HCT116 (cell line): Measurements from ENCODE around the gene C11orf54. TPM values are rescaled to one million over a fixed set of nuclear protein-coding genes. Genes with fewer than 3 reads are reported as not detected.

ENCODE experiments used
- ATAC-seq: fragments of 200-7000 bp; cut with Tn5 transposase; 2 replicates; pipeline ENCODE4 v1.9.1; 2020; ENCODE audit warnings: mild to moderate bottlenecking, moderate library complexity
- BruUV-seq: library from RNA; stranded (reverse); fragments of 400-500 nt; replicated peaks from 2 replicates; lab custom pipeline; 2021; lab: Mats Ljungman, UMichigan
- CTCF ChIA-PET: fragments of 300-600 bp; sonication (Branson Sonifier 250); formaldehyde crosslinking; loops from one replicate; lab custom pipeline; 2021; ENCODE audit warnings: antibody characterized with exemption; lab: Charles Lee
- POLR2A ChIA-PET: fragments of 300-600, 350-600 bp; sonication (Branson Sonifier 250); formaldehyde crosslinking; loops from one replicate; lab custom pipeline; 2021; ENCODE audit warnings: antibody characterized with exemption; lab: Charles Lee
- RAD21 ChIA-PET, 2 experiments: fragments of 300-600 bp; sonication (Branson Sonifier 250); formaldehyde crosslinking; loops; one replicate each; lab custom pipeline; 2023; ENCODE audit warnings: low total read pairs in 2 of 2; ENCODE audit not compliant: uncharacterized antibody in 2 of 2, unreplicated experiment in 2 of 2, low non-redundant PET in 1 of 2; lab: Charles Lee
- DNase-seq: peaks from one replicate; pipeline ENCODE4 v3.0.0-alpha.2; 2010; ENCODE audit warnings: low read depth, low spot score
- H2AFZ ChIP-seq: fragments of 200-600 bp; shearing (Covaris generic), sonication (generic); 2 replicates; pipeline ENCODE4 v1.6.1; 2017; ENCODE audit warnings: low read depth, mixed run types, mixed read lengths, antibody characterized with exemption, low read length; ENCODE audit not compliant: poor library complexity, severe bottlenecking
- H3K27ac ChIP-seq: 2 replicates; pipeline ENCODE4 v1.5.1; 2012; ENCODE audit warnings: low read depth, low read length
- H3K27me3 ChIP-seq: fragments of 200-600 bp; sonication (generic); 2 replicates; pipeline ENCODE4 v1.6.1; 2016; ENCODE audit warnings: mixed run types, low read length, mixed read lengths; ENCODE audit not compliant: insufficient read depth
- H3K36me3 ChIP-seq, 2 experiments: fragments of 200-500 bp in 1 of 2; fragments of 200-600 bp in 1 of 2; sonication (Bioruptor generic) in 1 of 2; sonication (generic) in 1 of 2; 2 replicates each; pipeline versions ENCODE4 v1.5.1 to v1.6.1; 2014 to 2016; ENCODE audit warnings: low read length in 2 of 2, inconsistent platforms in 1 of 2, mixed read lengths in 1 of 2, mixed run types in 1 of 2; ENCODE audit not compliant: insufficient read depth in 2 of 2, control insufficient read depth in 1 of 2
- H3K4me1 ChIP-seq, 2 experiments: fragments of 200-600 bp in 1 of 2; sonication (generic) in 1 of 2; 2 replicates each; pipeline versions ENCODE4 v1.5.1 to v1.6.1; 2012 to 2017; ENCODE audit warnings: low read length in 2 of 2, inconsistent platforms in 1 of 2, mild to moderate bottlenecking in 1 of 2, mixed read lengths in 1 of 2, mixed run types in 1 of 2, moderate library complexity in 1 of 2; ENCODE audit not compliant: insufficient read depth in 2 of 2, control insufficient read depth in 1 of 2
- H3K4me2 ChIP-seq: fragments of 200-600 bp; sonication (generic); 2 replicates; pipeline ENCODE4 v1.6.1; 2017; ENCODE audit warnings: mixed run types, low read length, mixed read lengths
- H3K4me3 ChIP-seq, 2 experiments: fragments of 200-600 bp in 1 of 2; sonication (generic) in 1 of 2; replicated peaks in 1 of 2; 2 replicates each; pipeline ENCODE4 v1.5.1; 2011 to 2016; ENCODE audit warnings: low read length in 2 of 2, control low read depth in 1 of 2, low read depth in 1 of 2, mild to moderate bottlenecking in 1 of 2, mixed read lengths in 1 of 2, mixed run types in 1 of 2
- H3K79me2 ChIP-seq: fragments of 200-600 bp; sonication (generic); 2 replicates; pipeline ENCODE4 v1.6.1; 2017; ENCODE audit warnings: mild to moderate bottlenecking, mixed run types, low read length, moderate library complexity, mixed read lengths; ENCODE audit not compliant: insufficient read depth
- H3K9ac ChIP-seq: fragments of 200-600 bp; sonication (generic); 2 replicates; pipeline ENCODE4 v1.6.1; 2016; ENCODE audit warnings: low read length, mixed read lengths
- H3K9me2 ChIP-seq: fragments of 200-600 bp; sonication (generic), shearing (Covaris generic); 2 replicates; pipeline ENCODE4 v1.6.1; 2017; ENCODE audit warnings: mixed run types, mild to moderate bottlenecking, moderate library complexity; ENCODE audit not compliant: insufficient read depth
- H3K9me3 ChIP-seq, 2 experiments: fragments of 200-500 bp in 1 of 2; fragments of 200-600 bp in 1 of 2; sonication (Bioruptor generic) in 1 of 2; sonication (generic) in 1 of 2; 2 replicates each; pipeline ENCODE4 v1.6.1; 2014 to 2017; ENCODE audit warnings: low read length in 2 of 2, mixed read lengths in 2 of 2, inconsistent platforms in 1 of 2, low read depth in 1 of 2, mild to moderate bottlenecking in 1 of 2, mixed run types in 1 of 2, moderate library complexity in 1 of 2; ENCODE audit not compliant: control insufficient read depth in 1 of 2, insufficient read depth in 1 of 2
- H4K20me1 ChIP-seq: fragments of 200-600 bp; sonication (generic), shearing (Covaris generic); 2 replicates; pipeline ENCODE4 v1.6.1; 2017; ENCODE audit warnings: mixed run types, mild to moderate bottlenecking, moderate library complexity; ENCODE audit not compliant: insufficient read depth
- CTCF ChIP-seq, 3 experiments: fragments of 200-600 bp in 1 of 3; sonication (generic) in 1 of 3; IDR thresholded peaks in 2 of 3; conservative IDR thresholded peaks in 1 of 3; 2 replicates each; pipeline ENCODE4 v1.5.1; 2012 to 2017; ENCODE audit warnings: low read depth in 2 of 3, low read length in 2 of 3, antibody characterized with exemption in 1 of 3, borderline replicate concordance in 1 of 3, control low read depth in 1 of 3, mild to moderate bottlenecking in 1 of 3, mixed read lengths in 1 of 3, mixed run types in 1 of 3, moderate library complexity in 1 of 3; ENCODE audit not compliant: insufficient read depth in 1 of 3
- EZH2 ChIP-seq: fragments of 200-600 bp; sonication (generic); IDR thresholded peaks from 2 replicates; pipeline ENCODE4 v1.6.1; 2017; ENCODE audit warnings: antibody characterized with exemption, mixed run types
- EZH2phosphoT487 ChIP-seq: fragments of 200-600 bp; IDR thresholded peaks from 2 replicates; pipeline ENCODE4 v1.6.1; 2018; ENCODE audit warnings: antibody characterized with exemption, borderline replicate concordance
- FOSL1 ChIP-seq: IDR thresholded peaks from 2 replicates; pipeline ENCODE4 v1.6.1; 2012; ENCODE audit warnings: low read depth
- MAX ChIP-seq: IDR thresholded peaks from 2 replicates; pipeline ENCODE4 v1.6.1; 2012
- POLR2AphosphoS5 ChIP-seq: IDR thresholded peaks from 2 replicates; pipeline ENCODE4 v1.6.1; 2011; ENCODE audit warnings: mild to moderate bottlenecking, low read depth, low read length, moderate library complexity
- SIN3A ChIP-seq: IDR thresholded peaks from 2 replicates; pipeline ENCODE4 v1.6.1; 2012; ENCODE audit warnings: low read depth
- SP1 ChIP-seq: IDR thresholded peaks from 2 replicates; pipeline ENCODE4 v1.6.1; 2012; ENCODE audit warnings: low read depth
- ZNF274 ChIP-seq: fragments of 200-500 bp; sonication (Bioruptor generic); IDR thresholded peaks from 2 replicates; pipeline ENCODE4 v1.6.1; 2014; ENCODE audit warnings: mild to moderate bottlenecking, low read depth, low read length, inconsistent platforms
- intact Hi-C: fragments of 100-400 bp; cut with micrococcal nuclease; formaldehyde crosslinking; loops from 2 replicates; pipeline ENCODE4 v1.10.0; 2022
- total RNA-seq: library from RNA; stranded (reverse); gene quantifications from one replicate; pipeline ENCODE4 v1.2.1, GENCODE V29; 2021; ENCODE audit not compliant: unreplicated experiment
- TF ChIP-seq, protein P1 (sequence below): IDR thresholded peaks from 2 replicates; pipeline ENCODE4 v1.6.1; 2011; ENCODE audit warnings: mild to moderate bottlenecking, low read length, moderate library complexity; ENCODE audit not compliant: insufficient replicate concordance; ENCODE audit errors: extremely low read depth

The C11orf54 gene
- total RNA-seq, 1 experiment from 2014 or later: 26.1 TPM

GRCh38 chr11:93720522-93720921 lies 20.9 kb upstream of the C11orf54 start:
- intact Hi-C loops: loop anchor here (10.0 kb wide), 1 partner anchor 486 kb away; no protein-coding TSS in a partner anchor
- RAD21 ChIA-PET: no interaction called here
- no peak for ATAC-seq

GRCh38 chr11:93724089-93724488 lies 17.4 kb upstream of the C11orf54 start:
- no peak overlapping the region for H3K9ac ChIP-seq
- ATAC-seq: no peak
- H3K79me2 ChIP-seq: no peaks in the 10 kb centered on the region; the same call in 1 of the 2 replicates
- H4K20me1 ChIP-seq: peaks cover 8% of the 10 kb centered on the region; the same call in 1 of the 2 replicates
- no peak for DNase-seq
- POLR2A ChIA-PET: no interaction called here
- H3K36me3 ChIP-seq: peaks cover 18 to 32% of the 10 kb centered on the region in 2 experiments
- H3K9me2 ChIP-seq: no peaks in the 10 kb centered on the region
- no peaks in the 10 kb centered on the region for H3K27me3 ChIP-seq
- no peaks in the 10 kb centered on the region for H3K9me3 ChIP-seq
- RAD21 ChIA-PET: no interaction called here
- BruUV-seq: no TSS peak
- H3K27ac ChIP-seq: no peak overlapping the region
- intact Hi-C loops: loop anchor here (10.0 kb wide), 1 partner anchor 489 kb away; no protein-coding TSS in a partner anchor
- no peak overlapping the region for H3K4me3 ChIP-seq
- H3K4me1 ChIP-seq: no peaks in the 10 kb centered on the region
- CTCF ChIA-PET: no interaction called here
- no peak overlapping the region for H3K4me2 ChIP-seq
- no peak overlapping the region for H2AFZ ChIP-seq
- TF ChIP-seq, protein P1, sequence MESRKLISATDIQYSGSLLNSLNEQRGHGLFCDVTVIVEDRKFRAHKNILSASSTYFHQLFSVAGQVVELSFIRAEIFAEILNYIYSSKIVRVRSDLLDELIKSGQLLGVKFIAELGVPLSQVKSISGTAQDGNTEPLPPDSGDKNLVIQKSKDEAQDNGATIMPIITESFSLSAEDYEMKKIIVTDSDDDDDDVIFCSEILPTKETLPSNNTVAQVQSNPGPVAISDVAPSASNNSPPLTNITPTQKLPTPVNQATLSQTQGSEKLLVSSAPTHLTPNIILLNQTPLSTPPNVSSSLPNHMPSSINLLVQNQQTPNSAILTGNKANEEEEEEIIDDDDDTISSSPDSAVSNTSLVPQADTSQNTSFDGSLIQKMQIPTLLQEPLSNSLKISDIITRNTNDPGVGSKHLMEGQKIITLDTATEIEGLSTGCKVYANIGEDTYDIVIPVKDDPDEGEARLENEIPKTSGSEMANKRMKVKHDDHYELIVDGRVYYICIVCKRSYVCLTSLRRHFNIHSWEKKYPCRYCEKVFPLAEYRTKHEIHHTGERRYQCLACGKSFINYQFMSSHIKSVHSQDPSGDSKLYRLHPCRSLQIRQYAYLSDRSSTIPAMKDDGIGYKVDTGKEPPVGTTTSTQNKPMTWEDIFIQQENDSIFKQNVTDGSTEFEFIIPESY: no peak
- TF ChIP-seq POLR2AphosphoS5: no peak
- TF ChIP-seq CTCF (IDR thresholded peaks at IDR 0.05 in 2 of 3, conservative IDR thresholded peaks at IDR 0.05 in 1 of 3; ENCODE audit: borderline replicate concordance in 1 of 3, insufficient read depth in 1 of 3, low read depth in 2 of 3, low read length in 2 of 3): no peak
- no peak for TF ChIP-seq FOSL1
- no peak for TF ChIP-seq SIN3A
- TF ChIP-seq MAX: no peak
- no peak for TF ChIP-seq SP1

More at GRCh38 chr11:93720522-93720921, 20.9 kb upstream of the C11orf54 start:
- H3K4me1 ChIP-seq: no peaks in the 10 kb centered on the region
- H3K79me2 ChIP-seq: peaks cover 16% of the 10 kb centered on the region
- no peaks in the 10 kb centered on the region for H4K20me1 ChIP-seq
- POLR2A ChIA-PET: no interaction called here
- no peaks in the 10 kb centered on the region for H3K27me3 ChIP-seq
- H3K9me3 ChIP-seq: no peaks in the 10 kb centered on the region
- no peak for DNase-seq
- no peaks in the 10 kb centered on the region for H3K9me2 ChIP-seq
- no peak overlapping the region for H3K4me2 ChIP-seq
- CTCF ChIA-PET: no interaction called here
- BruUV-seq: no TSS peak
- H3K27ac ChIP-seq: no peak overlapping the region
- no peak overlapping the region for H2AFZ ChIP-seq
- TF ChIP-seq SP1 (no peak), EZH2 (no peak), CTCF (IDR thresholded peaks at IDR 0.05 in 2 of 3, conservative IDR thresholded peaks at IDR 0.05 in 1 of 3; ENCODE audit: borderline replicate concordance in 1 of 3, insufficient read depth in 1 of 3, low read depth in 2 of 3, low read length in 2 of 3) (no peak), ZNF274 (no peak), EZH2phosphoT487 (no peak)
- TF ChIP-seq, all 23 proteins: peak for 0
- Histone ChIP-seq H3K36me3 (peaks cover 14 to 16% of the 10 kb centered on the region in 2 experiments), H3K4me3 (no peak overlapping the region), H3K9ac (no peak overlapping the region)
